GM19035 (cell line): ENCODE data around the gene KIAA1210.
"Not testable (repeated sequence)": the region's sequence is repeated elsewhere in the genome, so short reads cannot be mapped to it uniquely, and the experiment has no call there.

Source experiments
- ATAC-seq: cut with Tn5 transposase; IDR thresholded peaks from one replicate; pipeline ENCODE4 v1.9.1; 2021; ENCODE audit not compliant: unreplicated experiment

Gene KIAA1210

DNA sequence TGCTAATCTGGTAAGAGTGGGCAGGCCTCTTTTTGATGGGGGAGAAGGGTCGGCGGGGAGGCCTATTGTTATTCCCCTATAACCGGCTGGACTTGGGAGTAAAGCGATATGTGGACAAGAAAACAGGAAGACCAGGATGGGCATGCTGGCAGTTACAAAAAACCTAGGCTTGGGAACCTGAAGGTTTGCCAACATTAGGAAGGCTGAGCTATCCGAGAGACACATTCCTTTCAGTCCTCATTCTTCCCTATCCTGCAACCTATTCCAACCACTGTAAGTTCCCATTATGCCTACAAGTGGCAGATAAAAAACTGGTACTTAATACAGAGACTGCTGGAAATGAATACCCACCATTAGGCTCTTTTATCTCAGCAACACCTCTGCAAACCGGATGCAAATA lies 87.2 kb downstream of the KIAA1210 start:
- no peak for ATAC-seq

DNA sequence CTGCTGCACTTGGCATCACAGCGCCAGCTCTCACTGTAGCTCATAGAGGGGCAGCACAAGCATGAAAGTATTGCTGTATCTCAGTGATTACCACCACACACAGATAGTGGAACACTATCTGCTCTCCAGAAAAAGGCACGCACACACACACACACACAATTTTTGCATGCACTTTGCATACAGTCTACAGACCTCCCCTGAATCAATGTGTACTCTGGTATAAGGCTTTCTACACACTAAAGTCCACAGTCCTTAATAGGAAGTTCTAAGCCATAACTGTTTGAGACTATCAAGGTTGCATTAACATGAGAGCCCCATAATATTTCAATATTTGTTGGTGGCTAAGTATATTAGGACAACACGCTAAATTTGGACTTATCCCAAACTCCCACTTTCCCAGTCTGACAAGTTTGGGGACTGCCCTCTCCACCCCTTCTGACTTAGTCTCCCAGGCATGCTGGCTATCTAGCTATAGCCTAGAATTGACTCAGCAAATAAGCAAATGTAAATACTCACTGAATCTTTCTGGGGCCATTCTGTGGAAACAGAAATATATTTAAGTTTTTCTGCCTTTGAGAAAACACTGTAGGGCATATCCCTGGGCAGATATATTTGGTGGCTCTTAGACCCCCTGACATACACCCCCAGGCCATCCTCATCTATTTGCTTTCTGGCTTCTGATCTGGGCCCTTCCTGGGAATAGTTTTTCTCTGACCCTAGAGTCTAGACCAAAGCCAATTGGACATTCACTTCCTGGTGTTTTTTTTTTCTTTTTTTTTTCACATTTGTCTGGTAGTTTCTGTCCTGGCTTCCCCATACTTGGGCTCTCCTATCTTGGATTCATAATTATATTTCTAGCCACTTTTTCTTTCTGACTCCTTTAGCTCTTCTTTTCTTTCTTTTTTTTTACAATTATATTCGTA lies 91.2 kb downstream of the KIAA1210 start:
- no peak for ATAC-seq

DNA sequence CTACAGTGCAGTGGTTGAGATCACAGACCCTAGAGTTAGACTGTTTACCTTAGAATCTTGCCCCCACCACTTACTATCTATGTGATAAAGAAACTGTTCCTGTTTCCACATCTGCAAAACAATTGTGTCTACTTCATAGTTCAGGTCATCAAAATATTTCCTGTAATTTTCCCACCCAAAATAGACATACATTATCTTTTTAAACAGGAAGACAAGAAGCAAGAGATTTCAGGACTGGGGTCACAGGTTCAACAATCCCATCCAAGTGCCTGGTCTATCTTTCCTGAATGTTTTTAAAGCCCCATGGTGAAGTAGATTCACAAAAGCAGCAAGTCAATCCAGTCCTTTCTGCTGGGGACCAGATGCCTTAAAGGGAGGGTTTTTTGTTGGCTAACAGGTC lies 96.6 kb downstream of the KIAA1210 start:
- ATAC-seq, result no peak

DNA sequence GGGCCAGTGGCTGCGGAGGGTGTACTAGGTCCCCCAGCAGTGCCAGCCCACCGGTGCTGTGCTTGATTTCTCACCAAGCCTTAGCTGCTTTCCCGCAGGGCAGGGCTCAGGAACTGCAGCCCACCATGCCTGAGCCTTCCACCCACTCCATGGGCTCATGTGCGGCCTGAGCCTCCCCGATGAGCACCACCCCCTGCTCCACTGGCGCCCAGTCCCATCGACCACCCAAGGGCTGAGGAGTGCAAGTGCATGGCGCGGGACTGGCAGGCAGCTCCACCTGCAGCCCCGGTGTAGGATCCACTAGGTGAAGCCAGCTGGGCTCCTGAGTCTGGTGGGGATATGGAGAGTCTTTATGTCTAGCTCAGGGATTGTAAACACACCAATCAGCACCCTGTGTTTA lies 98.0 kb downstream of the KIAA1210 start:
- not testable (repeated sequence) for ATAC-seq

DNA sequence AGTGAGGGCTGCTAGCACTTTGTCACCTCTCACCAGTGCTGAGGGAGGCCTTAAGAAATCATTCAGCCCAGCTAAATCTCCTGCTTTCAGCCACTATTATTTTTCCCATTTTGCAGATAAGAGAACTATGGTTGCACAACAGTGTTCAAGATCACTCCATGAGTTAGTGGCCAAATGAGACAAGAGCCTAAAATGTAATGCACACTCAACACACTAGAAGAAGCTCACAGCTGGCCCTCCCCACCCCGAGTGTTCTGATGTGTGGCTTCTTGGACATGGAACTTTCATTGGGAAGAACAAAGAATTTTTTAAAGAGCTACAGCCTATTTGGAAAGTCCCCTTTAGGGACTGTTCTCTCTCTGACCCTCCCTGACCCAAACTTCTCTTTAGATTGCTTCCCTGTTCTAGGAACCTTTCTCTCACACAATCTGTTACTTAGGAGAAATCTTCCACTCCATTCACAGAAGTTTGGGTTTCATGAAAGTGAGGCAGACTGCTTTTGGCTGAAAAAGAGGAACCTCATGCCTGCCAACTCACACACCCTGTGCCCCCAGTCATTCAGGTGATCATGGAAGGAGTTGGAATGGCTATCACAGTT lies 98.8 kb downstream of the KIAA1210 start:
- ATAC-seq, result no peak
